ENCODE data around the gene PTPN4. TPM values are rescaled to one million over a fixed set of nuclear protein-coding genes. Genes with fewer than 3 reads are reported as not detected.
A peak's percentile ranks its signal among the peaks of the same experiment; 100 is the strongest.

PTPN4 gene
- total RNA-seq, 1 donor, result 19.5 TPM

DNA sequence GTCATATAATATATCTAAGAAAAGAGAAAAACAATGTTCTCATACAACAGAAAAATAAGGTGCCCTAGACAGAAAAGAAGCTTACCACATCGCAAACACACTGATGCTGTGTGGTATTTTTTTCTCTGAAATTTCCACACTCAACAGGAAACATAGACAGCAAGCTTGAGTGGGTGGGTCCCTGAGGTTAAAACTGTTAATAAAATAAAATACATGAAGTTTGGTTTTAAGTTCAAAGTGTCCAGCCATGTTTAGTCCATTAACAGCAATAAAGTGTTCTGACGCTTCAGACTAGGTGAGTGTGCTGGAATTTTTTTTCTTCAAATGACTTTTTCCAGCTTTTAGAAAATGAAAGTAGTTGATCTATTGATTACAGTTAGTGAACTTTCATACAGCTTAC lies 169.8 kb downstream of the PTPN4 start:
- no peaks in the 10 kb centered on the region for H3K79me2 ChIP-seq (ENCODE audit: insufficient read depth, low read length)
- no peak overlapping the region for H3K4me3 ChIP-seq (ENCODE audit: insufficient read depth, low read length)
- no peaks in the 10 kb centered on the region for H4K20me1 ChIP-seq (ENCODE audit: insufficient read depth, low read length)
- no peaks in the 10 kb centered on the region for H3K4me1 ChIP-seq (ENCODE audit: insufficient read depth, low read length)
- no peaks in the 10 kb centered on the region for H3K36me3 ChIP-seq (ENCODE audit: insufficient read depth, low read length)
- peak overlapping the region; percentile 23 for H3K4me2 ChIP-seq (ENCODE audit: insufficient read depth, low read length)
- TF ChIP-seq, protein P1, sequence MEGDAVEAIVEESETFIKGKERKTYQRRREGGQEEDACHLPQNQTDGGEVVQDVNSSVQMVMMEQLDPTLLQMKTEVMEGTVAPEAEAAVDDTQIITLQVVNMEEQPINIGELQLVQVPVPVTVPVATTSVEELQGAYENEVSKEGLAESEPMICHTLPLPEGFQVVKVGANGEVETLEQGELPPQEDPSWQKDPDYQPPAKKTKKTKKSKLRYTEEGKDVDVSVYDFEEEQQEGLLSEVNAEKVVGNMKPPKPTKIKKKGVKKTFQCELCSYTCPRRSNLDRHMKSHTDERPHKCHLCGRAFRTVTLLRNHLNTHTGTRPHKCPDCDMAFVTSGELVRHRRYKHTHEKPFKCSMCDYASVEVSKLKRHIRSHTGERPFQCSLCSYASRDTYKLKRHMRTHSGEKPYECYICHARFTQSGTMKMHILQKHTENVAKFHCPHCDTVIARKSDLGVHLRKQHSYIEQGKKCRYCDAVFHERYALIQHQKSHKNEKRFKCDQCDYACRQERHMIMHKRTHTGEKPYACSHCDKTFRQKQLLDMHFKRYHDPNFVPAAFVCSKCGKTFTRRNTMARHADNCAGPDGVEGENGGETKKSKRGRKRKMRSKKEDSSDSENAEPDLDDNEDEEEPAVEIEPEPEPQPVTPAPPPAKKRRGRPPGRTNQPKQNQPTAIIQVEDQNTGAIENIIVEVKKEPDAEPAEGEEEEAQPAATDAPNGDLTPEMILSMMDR (IDR thresholded peaks at IDR 0.05; ENCODE audit: extremely low read depth, low read depth, low read length), result no peak
- no peak for DNase-seq (ENCODE audit: insufficient read length, low spot score, missing footprints)
- no peak overlapping the region for H3K27ac ChIP-seq (ENCODE audit: low read depth, low read length)
- no peak overlapping the region for H2AFZ ChIP-seq (ENCODE audit: low read length)
- H3K9me3 ChIP-seq (ENCODE audit: low read depth, low read length), result no peaks in the 10 kb centered on the region
- no peaks in the 10 kb centered on the region for H3K27me3 ChIP-seq (ENCODE audit: insufficient read depth, low read length)

DNA sequence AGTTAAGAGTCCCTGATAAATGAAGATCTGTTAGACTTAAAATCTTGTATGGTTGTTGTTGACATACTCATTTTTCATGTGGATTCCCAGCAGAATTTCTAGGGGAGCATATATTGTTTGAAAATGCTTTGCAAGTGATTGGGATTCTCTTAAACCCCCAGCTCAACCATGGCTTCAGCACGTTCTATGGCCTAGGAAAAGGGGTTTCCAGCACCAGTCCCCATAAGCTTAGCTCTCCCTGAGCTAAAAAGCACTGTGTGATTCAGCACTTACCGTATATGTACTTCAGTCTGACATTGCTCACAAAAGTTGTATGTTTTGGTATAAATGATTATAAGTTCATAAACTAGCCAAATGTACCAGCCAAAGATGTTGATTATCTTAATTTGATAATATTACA lies 173.1 kb downstream of the PTPN4 start:
- Histone ChIP-seq H3K4me3 (ENCODE audit: insufficient read depth, low read length) (no peak overlapping the region), H3K36me3 (ENCODE audit: insufficient read depth, low read length) (no peaks in the 10 kb centered on the region), H3K4me1 (ENCODE audit: insufficient read depth, low read length) (no peaks in the 10 kb centered on the region), H3K27ac (ENCODE audit: low read depth, low read length) (no peak overlapping the region), H3K27me3 (ENCODE audit: insufficient read depth, low read length) (no peaks in the 10 kb centered on the region), H3K79me2 (ENCODE audit: insufficient read depth, low read length) (no peaks in the 10 kb centered on the region), H4K20me1 (ENCODE audit: insufficient read depth, low read length) (no peaks in the 10 kb centered on the region), H3K4me2 (ENCODE audit: insufficient read depth, low read length) (no peak overlapping the region), H3K9me3 (ENCODE audit: low read depth, low read length) (no peaks in the 10 kb centered on the region), H2AFZ (ENCODE audit: low read length) (no peak overlapping the region)
- TF ChIP-seq, protein P1 (IDR thresholded peaks at IDR 0.05; ENCODE audit: extremely low read depth, low read depth, low read length), result no peak
- DNase-seq (ENCODE audit: insufficient read length, low spot score, missing footprints), result no peak

DNA sequence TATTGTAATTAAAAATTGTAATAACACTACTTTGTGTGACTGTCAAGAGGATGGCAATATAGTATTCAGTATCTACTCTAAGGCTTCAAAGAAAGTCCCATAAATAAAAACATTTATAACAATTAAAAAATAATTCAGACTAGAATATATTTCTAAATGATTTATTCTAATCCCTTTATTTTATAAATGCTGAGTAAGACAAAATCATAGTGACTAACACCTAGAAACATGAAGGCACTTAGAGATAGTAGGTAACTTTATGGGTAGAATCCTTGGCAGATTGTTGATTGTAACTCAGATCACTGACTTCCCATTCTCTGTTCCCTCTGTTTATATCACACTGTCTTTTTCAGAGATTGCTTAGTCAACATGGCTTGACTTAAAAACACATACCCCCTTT lies 174.6 kb downstream of the PTPN4 start:
- TF ChIP-seq, protein P1 (IDR thresholded peaks at IDR 0.05; ENCODE audit: extremely low read depth, low read depth, low read length), result no peak
- H3K4me1 ChIP-seq (ENCODE audit: insufficient read depth, low read length), result no peaks in the 10 kb centered on the region
- H3K27ac ChIP-seq (ENCODE audit: low read depth, low read length), result no peak overlapping the region
- no peaks in the 10 kb centered on the region for H3K36me3 ChIP-seq (ENCODE audit: insufficient read depth, low read length)
- H2AFZ ChIP-seq (ENCODE audit: low read length), result no peak overlapping the region
- H3K4me2 ChIP-seq (ENCODE audit: insufficient read depth, low read length), result no peak overlapping the region
- H3K27me3 ChIP-seq (ENCODE audit: insufficient read depth, low read length), result no peaks in the 10 kb centered on the region
- no peak for DNase-seq (ENCODE audit: insufficient read length, low spot score, missing footprints)
- H3K9me3 ChIP-seq (ENCODE audit: low read depth, low read length), result no peaks in the 10 kb centered on the region
- H4K20me1 ChIP-seq (ENCODE audit: insufficient read depth, low read length), result no peaks in the 10 kb centered on the region
- no peak overlapping the region for H3K4me3 ChIP-seq (ENCODE audit: insufficient read depth, low read length)
- no peaks in the 10 kb centered on the region for H3K79me2 ChIP-seq (ENCODE audit: insufficient read depth, low read length)

DNA sequence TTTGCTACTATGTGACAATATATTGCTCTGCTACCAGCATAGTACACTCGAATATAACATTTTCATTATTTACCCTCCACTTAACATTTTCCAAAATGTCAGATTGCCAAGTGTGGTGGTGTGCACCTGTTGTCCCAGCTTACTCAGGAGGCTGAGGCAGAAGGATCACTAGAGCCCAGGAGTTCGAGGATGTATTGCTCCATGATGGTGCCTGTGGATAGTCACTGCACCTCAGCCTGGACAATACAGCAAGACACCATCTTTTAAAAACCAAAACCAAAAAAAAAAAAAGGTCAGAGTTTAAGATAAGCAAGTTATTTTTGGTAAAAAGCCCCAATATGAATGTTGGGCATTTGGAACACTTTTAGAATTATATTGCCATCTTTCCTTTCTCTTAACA lies 178.0 kb downstream of the PTPN4 start:
- H3K9me3 ChIP-seq (ENCODE audit: low read depth, low read length), result no peaks in the 10 kb centered on the region
- H2AFZ ChIP-seq (ENCODE audit: low read length), result no peak overlapping the region
- no peak overlapping the region for H3K4me3 ChIP-seq (ENCODE audit: insufficient read depth, low read length)
- no peak overlapping the region for H3K27ac ChIP-seq (ENCODE audit: low read depth, low read length)
- no peaks in the 10 kb centered on the region for H3K36me3 ChIP-seq (ENCODE audit: insufficient read depth, low read length)
- no peaks in the 10 kb centered on the region for H3K4me1 ChIP-seq (ENCODE audit: insufficient read depth, low read length)
- DNase-seq (ENCODE audit: insufficient read length, low spot score, missing footprints), result peak; percentile 8
- TF ChIP-seq, protein P1 (IDR thresholded peaks at IDR 0.05; ENCODE audit: extremely low read depth, low read depth, low read length), result no peak
- H3K27me3 ChIP-seq (ENCODE audit: insufficient read depth, low read length), result no peaks in the 10 kb centered on the region
- no peaks in the 10 kb centered on the region for H4K20me1 ChIP-seq (ENCODE audit: insufficient read depth, low read length)
- H3K79me2 ChIP-seq (ENCODE audit: insufficient read depth, low read length), result no peaks in the 10 kb centered on the region
- H3K4me2 ChIP-seq (ENCODE audit: insufficient read depth, low read length), result no peak overlapping the region

Measured in osteoblast (primary cell).